GM19238 (cell line): ENCODE data around the gene CAPN1.

Experiments used
- DNase-seq: peaks from one replicate; pipeline ENCODE4 v3.0.0; 2011; ENCODE audit warnings: low spot score; ENCODE audit not compliant: insufficient read length

The CAPN1 gene

GRCh38 chr11:65189191-65189590 is 7.5 kb downstream of the CAPN1 start:
- no peak for DNase-seq

- DNase-seq, result no peak
Observed at GRCh38 chr11:65194564-65194963, 12.8 kb downstream of the CAPN1 start.

GRCh38 chr11:65204143-65204542 is 22.4 kb downstream of the CAPN1 start:
- DNase-seq, result no peak

GRCh38 chr11:65204646-65205601 is 23.2 kb downstream of the CAPN1 start:
- DNase-seq, result peak; percentile 71

- no peak for DNase-seq
Observed at GRCh38 chr11:65205602-65205967, 23.9 kb downstream of the CAPN1 start.

GRCh38 chr11:65206441-65206841 is 24.7 kb downstream of the CAPN1 start:
- no peak for DNase-seq

GRCh38 chr11:65206901-65207300 is 25.2 kb downstream of the CAPN1 start:
- DNase-seq, result no peak

GRCh38 chr11:65207918-65208784 is 26.4 kb downstream of the CAPN1 start:
- no peak for DNase-seq

- no peak for DNase-seq
Observed at GRCh38 chr11:65208785-65209710, 27.3 kb downstream of the CAPN1 start.

GRCh38 chr11:65209711-65210360 is 28.1 kb downstream of the CAPN1 start:
- DNase-seq, result no peak

- no peak for DNase-seq
Observed at GRCh38 chr11:65210361-65210731, 28.6 kb downstream of the CAPN1 start.

- no peak for DNase-seq
Observed at GRCh38 chr11:65210748-65211147, 29.0 kb downstream of the CAPN1 start.

GRCh38 chr11:65211293-65212105 is 29.8 kb downstream of the CAPN1 start:
- no peak for DNase-seq

GRCh38 chr11:65212226-65212801 is 30.6 kb downstream of the CAPN1 start:
- no peak for DNase-seq

GRCh38 chr11:65213322-65214211 is 31.8 kb downstream of the CAPN1 start:
- no peak for DNase-seq

GRCh38 chr11:65214212-65214845 is 32.6 kb downstream of the CAPN1 start:
- no peak for DNase-seq

- no peak for DNase-seq
Observed at GRCh38 chr11:65215441-65216076, 33.8 kb downstream of the CAPN1 start.
